ENCODE data around the gene MAMLD1. TPM values are rescaled to one million over a fixed set of nuclear protein-coding genes. Genes with fewer than 3 reads are reported as not detected.
"Not testable (repeated sequence)": the region's sequence is repeated elsewhere in the genome, so short reads cannot be mapped to it uniquely, and the experiment has no call there.

Gene MAMLD1
- total RNA-seq = 11.2 TPM
- long read RNA-seq, partial matches to known transcripts = 6 of 23 reads
- long read RNA-seq, other reads (novel, unspliced or antisense) = 17 of 23 reads

GRCh38 chrX:150362599-150363481 is at the start of gene MAMLD1:
MAMLD1 (plus strand) TSS chrX:150363317; CDS start chrX:150445517, 82,200 bp downstream.
- peak; percentile 89 for DNase-seq (ENCODE audit: low spot score)

GRCh38 chrX:150313514-150313913 is 49.6 kb upstream of the MAMLD1 start:
- DNase-seq (ENCODE audit: low spot score) = no peak

GRCh38 chrX:150314186-150314585 is 48.9 kb upstream of the MAMLD1 start:
- no peak for DNase-seq (ENCODE audit: low spot score)

- no peak for DNase-seq (ENCODE audit: low spot score)
Observed at GRCh38 chrX:150316564-150316963, 46.6 kb upstream of the MAMLD1 start.

- no peak for DNase-seq (ENCODE audit: low spot score)
Observed at GRCh38 chrX:150323020-150323419, 40.1 kb upstream of the MAMLD1 start.

GRCh38 chrX:150324035-150324728 is 38.9 kb upstream of the MAMLD1 start:
- DNase-seq (ENCODE audit: low spot score) = no peak

GRCh38 chrX:150324919-150325318 is 38.2 kb upstream of the MAMLD1 start:
- peak; percentile 18 for DNase-seq (ENCODE audit: low spot score)

- no peak for DNase-seq (ENCODE audit: low spot score)
Observed at GRCh38 chrX:150326541-150327247, 36.4 kb upstream of the MAMLD1 start.

- DNase-seq (ENCODE audit: low spot score) = no peak
Observed at GRCh38 chrX:150329282-150329681, 33.8 kb upstream of the MAMLD1 start.

- DNase-seq (ENCODE audit: low spot score) = no peak
Observed at GRCh38 chrX:150329868-150330267, 33.2 kb upstream of the MAMLD1 start.

- no peak for DNase-seq (ENCODE audit: low spot score)
Observed at GRCh38 chrX:150332023-150332422, 31.1 kb upstream of the MAMLD1 start.

- DNase-seq (ENCODE audit: low spot score) = no peak
Observed at GRCh38 chrX:150334100-150334499, 29.0 kb upstream of the MAMLD1 start.

GRCh38 chrX:150334981-150335380 is 28.1 kb upstream of the MAMLD1 start:
- no peak for DNase-seq (ENCODE audit: low spot score)

- no peak for DNase-seq (ENCODE audit: low spot score)
Observed at GRCh38 chrX:150337026-150337425, 26.1 kb upstream of the MAMLD1 start.

- DNase-seq (ENCODE audit: low spot score) = no peak
Observed at GRCh38 chrX:150337536-150337935, 25.6 kb upstream of the MAMLD1 start.

GRCh38 chrX:150338615-150339014 is 24.5 kb upstream of the MAMLD1 start:
- DNase-seq (ENCODE audit: low spot score) = no peak

- no peak for DNase-seq (ENCODE audit: low spot score)
Observed at GRCh38 chrX:150339736-150340135, 23.4 kb upstream of the MAMLD1 start.

GRCh38 chrX:150340326-150340725 is 22.8 kb upstream of the MAMLD1 start:
- DNase-seq (ENCODE audit: low spot score) = not testable (repeated sequence)

- peak; percentile 16 for DNase-seq (ENCODE audit: low spot score)
Observed at GRCh38 chrX:150347471-150347870, 15.6 kb upstream of the MAMLD1 start.

GRCh38 chrX:150348365-150348764 is 14.8 kb upstream of the MAMLD1 start:
- peak; percentile 55 for DNase-seq (ENCODE audit: low spot score)

- DNase-seq (ENCODE audit: low spot score) = no peak
Observed at GRCh38 chrX:150352114-150352513, 11.0 kb upstream of the MAMLD1 start.

- no peak for DNase-seq (ENCODE audit: low spot score)
Observed at GRCh38 chrX:150352581-150352980, 10.5 kb upstream of the MAMLD1 start.
